CD4-positive, alpha-beta T cell treated with Interleukin-17A for 1 hour (primary cell): ENCODE data around the gene ANK3.
"Not testable (repeated sequence)": the region's sequence is repeated elsewhere in the genome, so short reads cannot be mapped to it uniquely, and the experiment has no call there.

Experiments used
- DNase-seq: peaks from one replicate; pipeline ENCODE4 v3.0.0-alpha.2; 2020

ANK3 gene

DNA sequence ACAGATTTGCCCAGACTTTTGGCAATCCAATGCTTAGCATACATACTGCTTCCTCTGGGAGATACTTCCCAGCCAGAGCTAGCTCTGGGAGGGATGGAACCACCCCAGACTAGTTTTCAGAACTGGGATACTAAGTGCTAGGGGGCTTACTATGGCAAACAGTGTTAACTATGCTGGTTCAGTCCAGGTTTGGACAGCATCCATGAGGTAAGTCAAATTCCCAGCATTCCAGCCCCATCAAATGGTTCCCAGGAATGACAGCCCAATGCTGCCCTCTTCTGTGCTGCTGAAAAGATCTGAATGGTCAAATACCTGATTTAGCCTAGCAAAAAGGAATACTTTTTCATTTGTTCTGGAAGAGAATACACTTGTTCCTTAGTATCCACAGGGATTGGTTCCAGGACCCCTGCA lies 341.6 kb downstream of the ANK3 start:
- DNase-seq: no peak

GRCh38 chr10:60045571-60045970 lies 344.1 kb downstream of the ANK3 start:
- DNase-seq: no peak

- no peak for DNase-seq
Observed at GRCh38 chr10:60044971-60045370, 344.7 kb downstream of the ANK3 start.

GRCh38 chr10:60044242-60044641 lies 345.4 kb downstream of the ANK3 start:
- DNase-seq: no peak

- no peak for DNase-seq
Observed at GRCh38 chr10:60043561-60044241, 346.0 kb downstream of the ANK3 start.

- no peak for DNase-seq
Observed at GRCh38 chr10:60042914-60043313, 346.8 kb downstream of the ANK3 start.

DNA sequence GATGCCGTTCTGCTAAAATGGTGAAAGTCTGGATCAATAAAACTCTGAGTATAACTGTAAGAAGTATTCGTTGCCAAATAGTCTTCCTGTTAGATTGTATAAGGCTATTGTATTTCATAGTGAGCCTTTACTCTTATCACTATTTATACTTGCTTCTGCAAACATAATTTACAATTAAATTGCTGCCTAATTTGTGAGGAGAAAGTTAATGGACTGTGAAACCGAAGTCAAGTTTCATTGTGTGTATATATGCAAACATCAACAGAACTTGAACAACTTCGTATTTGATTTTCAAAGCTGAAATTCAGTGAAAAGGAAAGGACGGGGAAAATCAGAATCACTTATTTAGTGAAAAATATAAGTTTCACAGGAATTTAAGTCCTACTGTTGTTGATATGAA lies 347.4 kb downstream of the ANK3 start:
- no peak for DNase-seq

DNA sequence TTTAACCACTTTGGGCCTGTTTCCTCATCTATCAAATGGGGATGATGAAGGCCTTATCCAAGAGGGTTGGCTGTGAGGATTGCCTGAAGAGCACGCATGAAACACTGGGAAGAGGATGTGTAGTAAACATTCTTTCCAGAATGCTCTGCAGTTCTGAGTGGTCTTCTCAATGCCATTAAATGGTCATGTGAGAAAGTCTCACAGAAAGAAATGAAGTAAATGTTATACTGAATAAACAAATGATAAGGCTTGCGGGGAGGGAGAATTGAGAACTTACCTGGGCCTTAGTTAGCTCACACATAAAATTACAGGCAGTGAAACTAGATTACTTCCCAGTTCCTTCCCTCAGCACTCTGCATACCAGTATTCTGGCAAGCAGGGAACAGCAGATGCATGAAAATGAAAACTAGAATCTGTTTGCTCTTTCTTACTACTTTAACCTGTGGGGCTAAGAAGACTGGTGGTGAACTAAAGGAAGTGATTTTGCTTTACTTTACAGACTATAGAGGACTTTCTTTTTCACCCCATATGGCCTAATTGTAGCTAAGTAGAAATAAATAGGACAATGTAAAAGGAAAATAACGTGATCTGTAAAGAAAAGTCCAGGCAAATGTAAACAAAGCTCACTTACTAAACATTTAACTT lies 348.1 kb downstream of the ANK3 start:
- no peak for DNase-seq

GRCh38 chr10:60040014-60040662 lies 349.5 kb downstream of the ANK3 start:
- no peak for DNase-seq

- no peak for DNase-seq
Observed at GRCh38 chr10:60035984-60036383, 353.7 kb downstream of the ANK3 start.

- DNase-seq: not testable (repeated sequence)
Observed at GRCh38 chr10:60035375-60035774, 354.3 kb downstream of the ANK3 start.

- DNase-seq: peak; percentile 45
Observed at GRCh38 chr10:60032723-60033122, 357.0 kb downstream of the ANK3 start.

DNA sequence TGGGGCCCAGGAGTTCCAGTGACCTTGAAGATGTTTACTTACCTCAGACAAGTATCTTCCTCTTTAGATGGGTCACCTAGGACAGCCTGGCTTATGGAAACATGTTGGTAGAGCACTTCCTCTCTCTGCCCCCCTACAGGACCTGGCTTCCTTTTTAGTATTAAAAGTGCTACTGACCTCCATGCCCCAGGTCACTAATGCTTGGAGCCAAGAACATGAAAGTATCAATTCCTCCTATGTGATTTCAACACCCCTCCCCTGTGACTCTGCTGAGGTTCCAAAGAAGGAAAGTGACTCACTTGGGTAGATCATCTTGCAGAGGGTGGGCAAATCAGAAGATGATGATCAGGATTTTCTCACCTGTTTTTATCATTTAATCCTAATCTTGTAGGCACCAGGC lies 358.0 kb downstream of the ANK3 start:
- peak; percentile 14 for DNase-seq

DNA sequence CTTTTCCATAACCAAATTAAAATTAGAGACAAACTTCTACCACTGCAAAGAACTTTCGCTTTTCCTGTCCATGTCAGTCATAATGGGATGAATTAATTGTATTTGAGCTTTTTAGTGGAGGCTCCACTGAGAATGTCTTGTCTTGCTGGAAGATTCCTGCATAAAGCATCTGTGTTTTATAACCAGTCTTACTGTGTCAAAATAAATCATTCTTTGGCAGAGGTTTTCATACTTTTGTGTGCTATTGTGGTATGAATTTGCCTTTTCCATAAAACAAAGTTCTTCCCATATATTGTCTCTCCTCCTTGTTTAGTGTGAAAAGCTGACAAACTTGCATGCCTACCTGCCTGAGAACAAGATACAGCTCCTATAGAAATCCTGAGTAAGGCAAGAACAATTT lies 358.5 kb downstream of the ANK3 start:
- no peak for DNase-seq

GRCh38 chr10:60029475-60029874 lies 360.2 kb downstream of the ANK3 start:
- no peak for DNase-seq

DNA sequence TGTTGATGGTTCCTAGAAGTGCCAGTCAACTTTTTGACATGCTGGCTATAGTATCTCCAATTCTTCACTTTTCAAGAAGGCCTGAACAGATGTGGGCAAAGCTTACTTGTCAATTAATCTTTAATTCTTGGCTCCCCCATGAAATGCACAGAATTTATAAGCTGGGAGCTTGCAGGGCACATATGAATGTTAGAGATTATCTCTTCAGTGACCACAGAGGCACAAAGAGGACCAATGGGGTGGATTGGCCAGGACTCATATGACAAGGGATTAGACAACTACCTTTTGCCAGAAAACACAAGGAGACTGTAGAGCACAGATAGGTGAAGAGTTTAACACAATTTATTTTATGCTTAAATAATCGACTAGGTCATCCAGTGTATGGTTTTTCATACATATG lies 361.6 kb downstream of the ANK3 start:
- DNase-seq: no peak

GRCh38 chr10:60025279-60025678 lies 364.4 kb downstream of the ANK3 start:
- no peak for DNase-seq

DNA sequence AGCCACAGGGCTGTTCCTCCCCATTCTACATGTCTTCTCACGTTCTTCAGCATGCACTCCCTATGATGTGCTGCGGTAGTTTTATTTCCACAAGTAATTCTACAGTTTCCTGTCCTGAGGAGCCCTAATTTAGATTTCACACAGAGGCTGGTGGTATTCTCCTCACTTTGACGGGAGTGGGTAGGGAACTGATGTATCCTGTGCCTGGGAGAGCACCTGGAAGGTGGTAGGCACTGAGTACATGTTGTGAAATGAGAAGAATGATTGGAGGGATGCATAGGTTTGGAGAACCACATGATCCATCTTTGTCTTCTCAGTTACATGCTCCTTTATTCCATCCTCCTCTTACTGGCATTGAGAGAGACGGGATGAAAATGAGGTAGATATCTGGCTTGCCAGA lies 365.2 kb downstream of the ANK3 start:
- DNase-seq: no peak

GRCh38 chr10:60023155-60023877 lies 366.4 kb downstream of the ANK3 start:
- DNase-seq: no peak

DNA sequence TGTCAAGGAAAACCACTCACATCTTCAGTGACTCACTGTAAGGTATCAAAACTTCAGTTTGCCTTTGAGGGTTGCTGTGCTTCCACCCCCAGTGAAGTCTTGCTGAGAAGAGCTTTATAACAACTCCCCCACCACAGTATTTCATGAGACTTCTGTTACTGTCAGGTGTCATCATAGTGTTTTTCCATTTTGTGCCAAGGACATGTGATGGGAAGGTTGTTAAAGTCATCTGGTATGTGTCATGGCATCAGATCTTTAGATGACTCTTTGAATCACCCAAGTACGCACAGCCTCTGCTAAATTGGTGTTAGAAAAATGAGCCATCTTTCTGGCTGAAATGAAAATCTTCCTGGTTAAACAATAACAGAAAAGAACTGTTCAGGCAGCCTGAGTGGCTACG lies 368.3 kb downstream of the ANK3 start:
- no peak for DNase-seq

GRCh38 chr10:60016794-60017193 lies 372.9 kb downstream of the ANK3 start:
- DNase-seq: no peak

GRCh38 chr10:60009710-60010383 lies 379.8 kb downstream of the ANK3 start:
- DNase-seq: no peak

GRCh38 chr10:60009276-60009675 lies 380.4 kb downstream of the ANK3 start:
- DNase-seq: no peak
